GM12864 (cell line): ENCODE data around the gene DGCR8.

Experiments
- DNase-seq: peaks from one replicate; pipeline ENCODE4 v3.0.0-alpha.2; 2011; ENCODE audit warnings: low read depth
- H3K4me3 ChIP-seq: 2 replicates; pipeline ENCODE4 v1.5.1; 2011; ENCODE audit warnings: mild to moderate bottlenecking, low read depth, low read length, control low read depth
- TF ChIP-seq, protein P1 (sequence below): IDR thresholded peaks from 2 replicates; pipeline ENCODE4 v1.5.1; 2011; ENCODE audit warnings: low read depth, mild to moderate bottlenecking, moderate library complexity, low read length, control low read depth, inconsistent platforms; ENCODE audit errors: missing control alignments

Gene DGCR8

DNA sequence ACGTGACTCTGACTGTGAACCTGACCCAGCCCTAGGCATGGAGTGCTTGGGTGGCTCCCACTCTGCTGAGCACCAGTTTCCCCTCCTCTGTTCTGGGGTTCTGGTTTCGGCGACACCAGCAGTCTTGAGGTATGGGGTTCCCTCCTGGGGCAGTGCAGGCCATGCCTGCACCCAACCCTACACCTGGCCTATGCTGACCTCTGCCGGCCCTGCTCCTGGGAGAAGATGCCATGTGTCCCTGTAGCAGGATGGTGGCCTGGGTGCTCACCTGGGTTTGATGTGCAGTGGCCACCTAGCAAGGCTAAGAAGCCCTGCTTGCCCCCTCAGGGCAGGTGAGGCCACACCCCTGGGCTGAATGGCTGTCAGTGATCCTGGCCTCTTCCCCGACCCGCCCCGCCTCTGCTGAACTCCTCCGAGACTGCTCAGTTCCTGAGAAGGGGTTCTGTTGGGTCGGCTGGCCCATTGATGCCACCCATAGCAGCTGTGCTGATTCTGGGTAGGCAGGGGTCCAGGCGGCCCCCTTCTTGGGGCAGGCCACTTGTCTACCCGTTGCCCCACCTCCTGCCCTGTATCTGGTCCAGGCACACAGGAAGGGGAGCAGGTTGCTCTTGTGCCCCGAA lies 54.0 kb downstream of the DGCR8 start:
- TF ChIP-seq, protein P1, sequence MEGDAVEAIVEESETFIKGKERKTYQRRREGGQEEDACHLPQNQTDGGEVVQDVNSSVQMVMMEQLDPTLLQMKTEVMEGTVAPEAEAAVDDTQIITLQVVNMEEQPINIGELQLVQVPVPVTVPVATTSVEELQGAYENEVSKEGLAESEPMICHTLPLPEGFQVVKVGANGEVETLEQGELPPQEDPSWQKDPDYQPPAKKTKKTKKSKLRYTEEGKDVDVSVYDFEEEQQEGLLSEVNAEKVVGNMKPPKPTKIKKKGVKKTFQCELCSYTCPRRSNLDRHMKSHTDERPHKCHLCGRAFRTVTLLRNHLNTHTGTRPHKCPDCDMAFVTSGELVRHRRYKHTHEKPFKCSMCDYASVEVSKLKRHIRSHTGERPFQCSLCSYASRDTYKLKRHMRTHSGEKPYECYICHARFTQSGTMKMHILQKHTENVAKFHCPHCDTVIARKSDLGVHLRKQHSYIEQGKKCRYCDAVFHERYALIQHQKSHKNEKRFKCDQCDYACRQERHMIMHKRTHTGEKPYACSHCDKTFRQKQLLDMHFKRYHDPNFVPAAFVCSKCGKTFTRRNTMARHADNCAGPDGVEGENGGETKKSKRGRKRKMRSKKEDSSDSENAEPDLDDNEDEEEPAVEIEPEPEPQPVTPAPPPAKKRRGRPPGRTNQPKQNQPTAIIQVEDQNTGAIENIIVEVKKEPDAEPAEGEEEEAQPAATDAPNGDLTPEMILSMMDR = no peak
- no peak overlapping the region for H3K4me3 ChIP-seq
- no peak for DNase-seq

GRCh38 chr22:20135265-20135664 lies 55.2 kb downstream of the DGCR8 start:
- TF ChIP-seq, protein P1 = no peak
- H3K4me3 ChIP-seq = no peak overlapping the region
- no peak for DNase-seq

- DNase-seq = no peak
- TF ChIP-seq, protein P1 = no peak
- no peak overlapping the region for H3K4me3 ChIP-seq
Measured at GRCh38 chr22:20135806-20136602, 56.0 kb downstream of the DGCR8 start.

DNA sequence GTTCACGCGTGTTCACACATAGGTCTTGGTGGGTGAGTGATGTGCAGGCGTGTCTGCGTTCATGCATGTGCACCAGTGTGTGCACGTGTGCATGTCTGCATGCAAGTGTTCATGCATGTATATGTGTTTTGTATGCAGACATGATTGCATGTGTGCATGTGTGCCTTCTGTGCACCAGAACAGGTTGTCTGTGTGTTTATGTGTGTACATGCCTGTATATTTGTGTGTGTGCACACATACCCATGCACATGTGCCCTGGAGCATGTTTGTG lies 56.5 kb downstream of the DGCR8 start:
- TF ChIP-seq, protein P1 = no peak
- H3K4me3 ChIP-seq = no peak overlapping the region
- DNase-seq = no peak

GRCh38 chr22:20137113-20137512 lies 57.1 kb downstream of the DGCR8 start:
- no peak overlapping the region for H3K4me3 ChIP-seq
- no peak for DNase-seq
- TF ChIP-seq, protein P1 = no peak

DNA sequence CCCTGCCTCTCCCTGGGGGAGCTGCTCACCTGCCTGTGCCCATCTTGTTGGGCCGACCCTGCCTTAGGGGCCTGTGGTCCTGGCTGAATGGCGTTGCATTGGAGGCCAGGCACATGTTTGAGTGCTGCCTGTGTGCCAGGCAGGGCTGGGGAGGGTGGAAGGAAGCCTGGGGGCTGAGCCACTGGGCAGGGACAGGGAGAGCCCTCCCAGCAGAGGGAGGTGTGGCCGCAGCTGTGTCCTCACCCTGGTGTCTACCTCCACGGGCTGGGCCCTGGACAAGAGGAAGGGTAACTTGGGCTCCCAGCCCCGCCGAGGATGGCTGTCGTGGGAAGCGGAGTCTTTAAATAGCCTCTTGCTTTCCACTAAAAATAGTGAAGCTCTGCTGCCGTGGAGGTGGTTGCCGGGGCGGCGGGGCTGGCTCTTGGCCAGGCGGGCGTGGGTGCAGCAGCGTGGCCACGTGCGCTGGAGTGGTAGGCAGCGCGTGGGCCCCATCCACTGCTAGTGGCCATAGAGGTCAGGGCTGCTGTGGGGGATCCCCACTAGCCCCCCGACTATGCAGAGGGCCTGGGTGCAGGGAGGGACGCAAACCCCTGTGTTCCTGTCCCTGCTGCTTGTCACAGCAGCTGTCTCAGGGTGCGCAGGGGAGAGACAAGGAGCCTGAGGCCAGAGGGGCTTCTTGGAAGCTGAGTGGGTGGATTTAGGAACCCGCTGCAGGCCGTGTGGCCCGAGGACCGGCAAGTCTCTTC lies 57.8 kb downstream of the DGCR8 start:
- DNase-seq = no peak
- H3K4me3 ChIP-seq = no peak overlapping the region
- TF ChIP-seq, protein P1 = no peak
